HG03045 (cell line): Measurements from ENCODE around the gene SMIM10L2A.
A peak's percentile ranks its signal among the peaks of the same experiment; 100 is the strongest.
"Not testable (repeated sequence)": the region's sequence is repeated elsewhere in the genome, so short reads cannot be mapped to it uniquely, and the experiment has no call there.

Source experiments
- ATAC-seq: cut with Tn5 transposase; IDR thresholded peaks from one replicate; pipeline ENCODE4 v1.9.1; 2021; ENCODE audit warnings: mild to moderate bottlenecking, moderate library complexity; ENCODE audit not compliant: unreplicated experiment

Gene SMIM10L2A

GRCh38 chrX:135421932-135422809, at the start of gene SMIM10L2A:
TSS of gene SMIM10L2A (plus strand) at chrX:135421944. CDS start at chrX:135422132, 188 bp downstream.
- peak; percentile 48 for ATAC-seq

GRCh38 chrX:135373357-135373756, 48.4 kb upstream of the SMIM10L2A start:
- ATAC-seq = no peak

GRCh38 chrX:135382260-135382659, 39.5 kb upstream of the SMIM10L2A start:
- no peak for ATAC-seq

- ATAC-seq = no peak
These were observed 38.5 kb upstream of the SMIM10L2A start for GRCh38 chrX:135383249-135383648.

- ATAC-seq = no peak
These were observed 37.4 kb upstream of the SMIM10L2A start for GRCh38 chrX:135384161-135384836.

- no peak for ATAC-seq
These were observed 32.9 kb upstream of the SMIM10L2A start for GRCh38 chrX:135388841-135389240.

GRCh38 chrX:135389243-135389642, 32.5 kb upstream of the SMIM10L2A start:
- no peak for ATAC-seq

- no peak for ATAC-seq
These were observed 32.0 kb upstream of the SMIM10L2A start for GRCh38 chrX:135389717-135390116.

- ATAC-seq = no peak
These were observed 30.0 kb upstream of the SMIM10L2A start for GRCh38 chrX:135391734-135392133.

- ATAC-seq = no peak
These were observed 28.7 kb upstream of the SMIM10L2A start for GRCh38 chrX:135393051-135393450.

GRCh38 chrX:135395064-135395463, 26.7 kb upstream of the SMIM10L2A start:
- no peak for ATAC-seq

- no peak for ATAC-seq
These were observed 25.6 kb upstream of the SMIM10L2A start for GRCh38 chrX:135396109-135396508.

- ATAC-seq = no peak
These were observed 25.2 kb upstream of the SMIM10L2A start for GRCh38 chrX:135396566-135396965.

GRCh38 chrX:135397652-135398051, 24.1 kb upstream of the SMIM10L2A start:
- no peak for ATAC-seq

GRCh38 chrX:135403374-135403773, 18.4 kb upstream of the SMIM10L2A start:
- no peak for ATAC-seq

GRCh38 chrX:135406428-135406827, 15.3 kb upstream of the SMIM10L2A start:
- ATAC-seq = not testable (repeated sequence)

GRCh38 chrX:135408794-135409193, 12.9 kb upstream of the SMIM10L2A start:
- no peak for ATAC-seq

- no peak for ATAC-seq
These were observed 10.7 kb upstream of the SMIM10L2A start for GRCh38 chrX:135410861-135411627.

- ATAC-seq = no peak
These were observed 9.9 kb upstream of the SMIM10L2A start for GRCh38 chrX:135411893-135412292.

- no peak for ATAC-seq
These were observed 5.2 kb upstream of the SMIM10L2A start for GRCh38 chrX:135416546-135416945.

GRCh38 chrX:135420831-135421230, 913 bp upstream of the SMIM10L2A start:
- no peak for ATAC-seq
